ENCODE results near the gene WWP2.
A peak's percentile ranks its signal among the peaks of the same experiment; 100 is the strongest.

WWP2 gene

DNA sequence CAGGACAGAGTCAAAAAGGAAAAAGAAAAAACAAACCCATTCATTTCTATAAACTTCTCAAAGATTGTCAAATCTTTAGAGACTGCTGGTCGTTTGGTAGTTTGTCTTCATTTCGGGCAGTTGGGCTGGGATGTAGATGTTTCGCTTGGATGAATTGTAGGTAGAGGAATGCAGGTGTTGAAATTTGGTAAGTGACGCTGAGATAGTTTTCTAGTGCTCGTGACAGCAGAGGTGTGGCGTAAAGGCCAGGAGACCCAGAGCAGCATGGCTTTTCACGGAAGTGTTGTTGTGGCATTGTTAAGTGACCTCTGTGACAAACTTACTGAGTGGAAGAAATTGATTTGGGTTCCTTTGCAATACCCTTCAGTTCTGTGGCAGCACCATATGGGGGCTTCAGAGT lies 110.8 kb downstream of the WWP2 start:
- no peak for DNase-seq
- intact Hi-C loops (cut with DNase I), result no loop called here

DNA sequence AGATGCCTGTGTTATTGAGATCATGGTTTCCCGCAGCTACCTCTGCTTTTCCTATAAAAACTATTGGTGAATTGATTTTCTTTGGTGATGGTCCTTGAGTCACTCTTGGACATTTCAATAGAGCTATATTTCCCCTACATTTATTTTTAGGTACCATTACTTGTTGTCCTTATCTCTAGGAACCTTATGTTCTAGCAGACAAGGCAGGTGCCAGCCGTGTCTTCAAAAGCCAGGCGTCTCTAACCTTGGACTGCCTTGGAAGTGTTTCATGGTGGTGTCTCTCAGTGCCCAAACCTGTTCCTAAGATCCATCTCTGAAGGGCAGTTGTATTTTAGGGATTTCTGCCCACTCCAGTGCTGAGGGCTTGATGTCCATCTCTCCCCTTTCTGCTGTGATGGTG lies 111.7 kb downstream of the WWP2 start:
- DNase-seq, result no peak
- intact Hi-C loops (cut with DNase I), result no loop called here

GRCh38 chr16:69874271-69874670 lies 112.1 kb downstream of the WWP2 start:
- intact Hi-C loops (cut with DNase I), result no loop called here
- DNase-seq, result no peak

DNA sequence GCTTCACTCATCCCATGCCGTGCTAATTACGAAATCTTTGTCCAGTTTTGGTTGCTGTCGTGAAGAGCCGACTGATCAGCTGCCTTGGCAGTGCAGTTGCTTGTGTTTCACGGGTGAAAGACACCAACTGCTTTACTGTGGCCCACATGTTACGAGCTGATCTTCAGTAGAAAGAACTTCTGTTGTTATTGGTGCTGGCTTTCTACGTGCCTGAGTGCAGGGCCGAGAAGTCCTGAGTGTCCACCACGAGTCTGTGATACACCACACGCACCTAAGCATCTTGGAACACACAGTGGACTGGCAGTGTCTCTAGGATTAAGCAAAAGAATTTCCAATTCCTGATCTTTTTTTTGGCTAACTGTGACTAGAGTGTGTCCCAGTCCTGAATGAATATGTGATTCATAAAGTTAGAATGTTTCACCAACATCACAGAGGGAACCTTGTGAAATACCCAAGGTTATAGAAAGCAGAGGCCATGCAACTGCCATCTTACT lies 118.6 kb downstream of the WWP2 start:
- DNase-seq, result peak in 2 of 10 donors; percentile 15 to 27
- intact Hi-C loops (cut with DNase I), result no loop called here

DNA sequence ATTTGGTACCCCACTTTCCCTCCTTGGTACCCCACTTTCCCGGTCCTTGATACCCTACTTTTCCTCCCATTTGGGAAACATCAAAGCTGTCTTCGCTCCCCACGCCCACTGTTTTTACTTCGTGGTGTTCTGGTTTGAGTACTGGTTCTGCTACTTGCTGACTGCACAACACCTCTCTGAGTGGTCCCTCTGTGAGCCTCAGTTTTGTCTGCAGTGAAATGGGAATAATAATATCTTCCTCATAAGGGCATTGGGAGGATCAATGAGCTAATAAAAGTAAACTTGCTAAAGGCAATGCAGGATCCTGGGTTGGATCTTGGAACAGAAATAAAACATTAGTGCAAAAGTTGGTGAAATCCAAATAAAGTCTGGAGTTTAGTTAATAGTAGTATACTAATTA lies 119.0 kb downstream of the WWP2 start:
- intact Hi-C loops (cut with DNase I), result no loop called here
- no peak for DNase-seq

DNA sequence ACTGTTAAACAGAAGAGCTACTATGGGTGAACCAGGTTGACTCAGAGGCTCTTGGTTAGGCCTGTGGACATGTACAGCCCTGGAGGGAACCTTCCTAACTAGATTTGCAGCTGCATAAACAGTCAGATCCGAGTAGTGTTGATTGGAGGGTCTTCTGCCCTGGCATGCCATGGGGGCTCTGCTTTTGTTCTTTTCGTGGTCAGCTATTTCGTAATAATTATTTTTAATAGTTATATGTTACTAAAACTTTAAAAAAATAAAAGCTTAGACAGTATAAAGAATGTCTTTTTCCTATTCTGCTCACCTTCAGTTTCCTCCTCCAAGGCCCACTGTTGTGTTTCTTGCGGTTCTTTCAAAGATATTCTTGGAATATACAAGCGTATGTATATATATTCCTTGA lies 121.6 kb downstream of the WWP2 start:
- intact Hi-C loops (cut with DNase I), result no loop called here
- no peak for DNase-seq

- intact Hi-C loops (cut with DNase I), result no loop called here
- no peak for DNase-seq
Measured at GRCh38 chr16:69885722-69886121, 123.6 kb downstream of the WWP2 start.

DNA sequence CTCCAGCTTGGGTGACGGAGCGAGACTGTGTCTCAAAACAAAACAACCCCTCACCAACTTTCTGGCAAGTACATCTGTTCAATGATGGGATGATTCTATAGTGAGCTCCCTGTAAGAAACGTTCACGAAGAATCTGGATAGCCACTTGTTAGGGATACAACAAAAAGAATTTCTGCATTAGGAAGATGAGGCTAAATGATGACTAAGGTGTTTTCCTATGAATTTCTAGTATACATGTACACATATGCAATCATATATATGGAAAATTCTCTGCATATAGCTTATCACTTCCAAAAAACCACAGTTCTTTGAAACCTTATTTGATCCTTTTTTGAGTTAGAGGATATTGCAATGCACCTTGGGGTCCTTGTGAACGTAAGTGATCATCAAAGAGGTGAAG lies 124.6 kb downstream of the WWP2 start:
- no peak for DNase-seq
- intact Hi-C loops (cut with DNase I), result no loop called here

GRCh38 chr16:69888005-69888590 lies 126.0 kb downstream of the WWP2 start:
- intact Hi-C loops (cut with DNase I), result no loop called here
- DNase-seq, result peak in 4 of 10 donors; percentile 24 to 88 (median 33)

DNA sequence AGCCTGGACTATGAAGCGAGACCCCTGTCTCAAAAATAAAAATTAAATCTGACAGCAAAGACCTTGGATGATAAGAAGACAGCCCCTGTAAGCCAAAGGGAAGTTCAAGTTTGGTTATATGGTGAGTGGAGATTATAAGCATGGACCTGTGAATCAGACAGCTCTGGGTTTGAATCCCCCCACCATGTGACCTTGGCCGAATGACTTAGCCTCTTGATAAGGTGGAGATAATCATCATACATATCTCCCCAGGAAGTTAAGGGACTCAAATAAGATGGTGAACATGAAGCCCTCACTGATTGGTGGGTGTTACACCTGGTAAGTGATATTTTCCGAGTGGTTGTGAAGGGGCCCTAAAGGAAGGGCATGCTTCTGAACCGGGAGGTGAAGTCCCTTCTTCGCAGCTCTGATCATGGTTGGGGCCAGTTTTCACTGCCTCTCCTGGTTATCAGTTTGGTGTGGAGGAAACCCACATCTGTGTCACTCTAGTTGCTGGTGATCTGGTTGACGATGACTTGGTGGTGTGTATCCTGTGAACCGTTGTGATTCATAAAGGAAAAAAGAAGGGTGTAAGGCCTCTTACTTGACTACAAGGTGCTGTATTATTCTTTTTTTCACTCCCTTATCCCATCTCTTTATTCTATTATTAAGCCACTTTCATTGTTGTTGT lies 127.3 kb downstream of the WWP2 start:
- intact Hi-C loops (cut with DNase I), result no loop called here
- DNase-seq, result no peak

DNA sequence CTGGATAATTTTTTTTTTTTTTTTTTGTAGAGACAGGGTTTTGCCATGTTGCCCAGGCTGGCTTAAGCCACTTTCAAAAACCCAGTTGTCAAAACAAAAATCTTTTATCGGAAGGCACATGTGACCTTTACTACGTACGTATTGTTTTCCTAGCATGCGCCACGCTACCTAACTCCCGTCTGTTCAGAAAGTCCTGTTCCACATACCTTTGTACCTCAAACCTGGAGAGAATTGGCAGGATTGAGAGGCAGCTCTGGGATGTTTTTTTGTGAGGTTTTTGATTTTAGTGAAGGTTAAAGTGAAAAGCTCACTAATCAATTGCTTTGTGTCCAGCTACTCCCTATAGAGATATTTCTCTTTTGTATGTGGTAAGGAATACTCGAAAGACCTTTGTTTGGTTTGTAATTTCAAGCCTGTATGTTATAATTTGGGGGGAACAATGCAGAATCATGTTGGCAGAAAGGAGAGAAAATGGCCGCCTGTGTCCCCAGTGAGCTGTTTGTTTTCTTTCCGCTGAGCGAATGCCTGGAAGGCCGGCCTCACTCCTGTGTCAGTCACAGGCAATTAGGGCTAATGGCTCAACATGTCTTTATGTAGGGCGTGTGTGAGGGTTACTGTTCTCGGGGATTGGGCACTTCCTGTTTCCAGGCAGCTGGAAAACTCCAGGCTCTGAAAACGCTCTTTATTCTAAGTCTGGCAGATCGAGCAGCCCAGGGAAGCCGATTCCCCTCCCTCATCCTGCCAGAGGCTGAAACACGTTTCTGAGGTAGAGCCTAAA lies 128.2 kb downstream of the WWP2 start:
- DNase-seq, result peak; percentile 69 to 98 (median 79)
- intact Hi-C loops (cut with DNase I), result loop anchor here (5.0 kb wide), 1 partner anchor 42 kb away; no protein-coding TSS in a partner anchor

GRCh38 chr16:69890892-69891282 lies 128.8 kb downstream of the WWP2 start:
- intact Hi-C loops (cut with DNase I), result loop anchor here (5.0 kb wide), 1 partner anchor 41 kb away; no protein-coding TSS in a partner anchor
- DNase-seq, result peak in 2 of 10 donors; percentile 23 to 84

GRCh38 chr16:69892378-69892777 lies 130.2 kb downstream of the WWP2 start:
- DNase-seq, result no peak
- intact Hi-C loops (cut with DNase I), result loop anchor here (5.0 kb wide), 1 partner anchor 40 kb away; no protein-coding TSS in a partner anchor

DNA sequence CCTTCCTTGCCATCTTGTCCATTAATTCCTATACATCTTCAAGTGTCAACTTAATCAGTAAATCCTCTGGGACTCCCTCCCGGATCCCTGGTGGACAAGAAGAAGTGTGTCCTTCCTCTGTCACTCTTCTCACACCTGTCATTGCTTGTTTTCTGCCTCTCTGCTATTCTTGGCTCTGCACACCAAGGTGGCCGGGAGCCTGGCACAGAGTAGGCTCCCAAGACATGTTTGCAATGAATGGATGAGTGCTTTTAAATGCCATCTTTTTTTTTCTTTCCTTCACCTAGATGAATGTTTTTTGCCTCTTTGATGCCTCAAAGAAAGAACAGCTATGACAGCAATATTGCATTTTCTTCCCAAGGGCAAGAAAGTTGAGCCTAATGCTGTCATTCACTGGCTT lies 131.0 kb downstream of the WWP2 start:
- intact Hi-C loops (cut with DNase I), result loop anchor here (5.0 kb wide), 1 partner anchor 39 kb away; no protein-coding TSS in a partner anchor

DNA sequence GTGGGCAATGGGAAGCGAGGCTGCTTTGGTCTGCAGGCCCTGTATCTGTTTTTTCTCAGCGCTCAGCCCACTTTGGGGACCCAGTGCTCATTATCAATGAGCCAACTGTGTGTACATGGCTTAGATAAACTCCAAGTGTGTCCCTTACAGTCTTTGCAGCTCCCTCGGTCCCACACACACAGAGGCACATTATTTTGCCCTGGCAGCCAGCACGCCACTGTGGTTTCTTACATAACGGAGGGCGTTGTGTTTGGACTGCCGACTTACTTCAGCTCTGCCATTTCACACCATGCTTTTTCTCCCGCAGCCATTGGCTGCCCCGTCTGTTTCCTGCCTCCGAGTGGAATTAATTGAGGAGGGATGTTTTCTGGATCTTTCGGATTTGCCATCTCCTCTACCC lies 132.5 kb downstream of the WWP2 start:
- intact Hi-C loops (cut with DNase I), result loop anchor here (5.0 kb wide), 1 partner anchor 38 kb away; no protein-coding TSS in a partner anchor
- peak; percentile 57 to 97 (median 78) for DNase-seq

More for the DNA sequence above, 131.0 kb downstream of the WWP2 start:
- DNase-seq, result no peak

DNA sequence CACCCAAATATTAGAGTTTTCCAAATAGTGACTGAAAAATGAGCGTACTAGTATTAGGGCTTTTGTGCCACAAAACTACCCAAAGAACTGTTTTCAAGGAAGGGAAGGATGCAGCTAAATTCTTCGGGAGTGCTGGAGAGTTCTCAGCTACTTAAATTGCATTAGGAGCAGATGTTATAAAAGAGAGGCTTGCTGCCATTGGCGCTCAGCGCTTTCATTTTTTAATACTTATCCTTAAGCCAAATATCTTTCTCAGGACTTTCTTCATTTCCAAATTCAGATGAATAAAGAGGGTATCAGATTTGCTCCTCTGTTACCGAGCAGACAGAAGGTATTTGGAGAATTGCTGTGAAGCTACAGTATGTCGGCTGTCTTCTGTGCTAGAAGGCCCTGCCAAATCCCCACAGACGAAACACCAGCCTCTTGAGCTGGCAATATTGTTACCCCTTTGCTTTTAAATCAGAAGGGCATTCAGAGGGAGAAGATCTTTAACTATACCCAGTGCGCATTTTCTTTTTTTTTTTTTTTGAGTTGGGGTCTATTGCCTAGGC lies 141.8 kb downstream of the WWP2 start:
- no peak for DNase-seq
- intact Hi-C loops (cut with DNase I), result no loop called here

- DNase-seq, result no peak
- intact Hi-C loops (cut with DNase I), result no loop called here
Measured at GRCh38 chr16:69904495-69905170, 142.5 kb downstream of the WWP2 start.

DNA sequence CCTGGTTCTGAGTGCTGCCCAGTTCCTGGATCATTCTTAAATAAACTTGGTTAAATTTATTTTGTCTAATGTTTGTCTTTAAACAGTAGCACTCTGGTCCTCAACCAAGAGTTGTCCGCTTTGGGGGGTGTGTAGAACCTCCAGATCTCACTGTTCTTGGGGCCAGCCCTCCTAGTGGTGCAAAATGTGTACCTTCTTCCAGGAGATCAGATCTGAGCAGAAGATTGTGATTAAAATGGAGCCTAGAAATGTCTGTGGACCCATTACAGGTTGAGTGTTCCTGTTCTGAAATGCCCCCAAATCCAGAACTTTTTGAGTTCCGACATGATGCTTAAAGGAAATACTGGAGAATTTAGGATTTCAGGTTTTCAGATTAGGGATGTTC lies 143.0 kb downstream of the WWP2 start:
- intact Hi-C loops (cut with DNase I), result no loop called here
- no peak for DNase-seq

GRCh38 chr16:69906838-69907401 lies 144.8 kb downstream of the WWP2 start:
- intact Hi-C loops (cut with DNase I), result no loop called here
- DNase-seq, result no peak

- intact Hi-C loops (cut with DNase I), result no loop called here
- no peak for DNase-seq
Measured at GRCh38 chr16:69909043-69909442, 146.9 kb downstream of the WWP2 start.

Data from posterior cingulate gyrus (tissue), 11 donors.